OCI-LY1 (cell line): ENCODE results near the gene CHSY1.

Experiments used
- H2AFZ ChIP-seq: fragments of 200-600 bp; sonication (generic), shearing (Covaris generic); 2 replicates; pipeline ENCODE4 v1.6.0; 2014; ENCODE audit warnings: antibody characterized with exemption, mild to moderate bottlenecking, low read length
- H3F3A ChIP-seq: fragments of 200-600 bp; sonication (generic), shearing (Covaris generic); 2 replicates; pipeline ENCODE4 v1.6.0; 2014; ENCODE audit warnings: mild to moderate bottlenecking, antibody characterized with exemption, low read length, moderate library complexity; ENCODE audit not compliant: insufficient read depth
- H3K27ac ChIP-seq: fragments of 200-600 bp; sonication (generic); 2 replicates; pipeline ENCODE4 v1.5.1; 2014; ENCODE audit warnings: low read length, mixed run types, mild to moderate bottlenecking, low read depth; ENCODE audit not compliant: poor library complexity, severe bottlenecking
- H3K27me3 ChIP-seq: fragments of 200-600 bp; sonication (generic); 2 replicates; pipeline ENCODE4 v1.6.0; 2014; ENCODE audit warnings: antibody characterized with exemption, mild to moderate bottlenecking, low read length, moderate library complexity; ENCODE audit not compliant: insufficient read depth
- H3K36me3 ChIP-seq: fragments of 200-600 bp; sonication (generic); 2 replicates; pipeline ENCODE4 v1.6.1; 2014; ENCODE audit warnings: mild to moderate bottlenecking, antibody characterized with exemption, low read length, moderate library complexity, mixed read lengths; ENCODE audit not compliant: insufficient read depth
- H3K4me1 ChIP-seq: fragments of 200-600 bp; sonication (generic); 2 replicates; pipeline ENCODE4 v1.5.1; 2014; ENCODE audit warnings: mild to moderate bottlenecking, low read length, moderate library complexity; ENCODE audit not compliant: insufficient read depth, severe bottlenecking
- H3K4me2 ChIP-seq: fragments of 200-600 bp; sonication (generic), shearing (Covaris generic); 2 replicates; pipeline ENCODE4 v1.6.1; 2014; ENCODE audit warnings: low read length
- H3K4me3 ChIP-seq: fragments of 200-600 bp; sonication (generic); 2 replicates; pipeline ENCODE4 v1.5.1; 2014; ENCODE audit warnings: low read length, low read depth, mild to moderate bottlenecking, mixed read lengths; ENCODE audit not compliant: poor library complexity, severe bottlenecking
- H3K79me2 ChIP-seq: fragments of 200-600 bp; shearing (Covaris generic); 2 replicates; pipeline ENCODE4 v1.6.1; 2016; ENCODE audit warnings: mixed run types, low read length, mixed read lengths; ENCODE audit not compliant: insufficient read depth
- H3K9ac ChIP-seq: fragments of 200-600 bp; sonication (generic), shearing (Covaris generic); 2 replicates; pipeline ENCODE4 v1.6.1; 2014; ENCODE audit warnings: mild to moderate bottlenecking, low read length, mixed read lengths
- H3K9me2 ChIP-seq: fragments of 200-600 bp; sonication (generic), shearing (Covaris generic); 2 replicates; pipeline ENCODE4 v1.6.1; 2014; ENCODE audit warnings: low read depth, mild to moderate bottlenecking, low read length, mixed read lengths
- H3K9me3 ChIP-seq: fragments of 200-600 bp; shearing (Covaris generic); 2 replicates; pipeline ENCODE4 v1.6.1; 2014; ENCODE audit warnings: low read length, mixed read lengths
- H4K20me1 ChIP-seq: fragments of 200-600 bp; sonication (generic), shearing (Covaris generic); 2 replicates; pipeline ENCODE4 v1.6.0; 2016; ENCODE audit warnings: mild to moderate bottlenecking, low read length; ENCODE audit not compliant: insufficient read depth
- EZH2 ChIP-seq: fragments of 200-600 bp; sonication (generic), shearing (Covaris generic); IDR thresholded peaks from 2 replicates; pipeline ENCODE4 v1.8.0; 2017; ENCODE audit warnings: borderline replicate concordance, mixed run types, mild to moderate bottlenecking, antibody characterized with exemption, low read length, moderate library complexity, mixed read lengths
- TF ChIP-seq, protein P1 (sequence below): fragments of 200-600 bp; sonication (generic), shearing (Covaris generic); IDR thresholded peaks from 2 replicates; pipeline ENCODE4 v1.5.1; 2017; ENCODE audit warnings: mild to moderate bottlenecking, antibody characterized with exemption, low read length, moderate library complexity, mixed read lengths

CHSY1 gene

GRCh38 chr15:101286471-101287114, 34.7 kb upstream of the CHSY1 start:
- H3K9ac ChIP-seq, result no peak overlapping the region
- H3F3A ChIP-seq, result no peaks in the 10 kb centered on the region
- no peak overlapping the region for H2AFZ ChIP-seq
- no peak overlapping the region for H3K27ac ChIP-seq
- no peaks in the 10 kb centered on the region for H3K4me1 ChIP-seq
- H3K9me3 ChIP-seq, result no peaks in the 10 kb centered on the region
- H3K79me2 ChIP-seq, result peaks cover 36% of the 10 kb centered on the region
- H3K9me2 ChIP-seq, result no peaks in the 10 kb centered on the region
- TF ChIP-seq, protein P1, sequence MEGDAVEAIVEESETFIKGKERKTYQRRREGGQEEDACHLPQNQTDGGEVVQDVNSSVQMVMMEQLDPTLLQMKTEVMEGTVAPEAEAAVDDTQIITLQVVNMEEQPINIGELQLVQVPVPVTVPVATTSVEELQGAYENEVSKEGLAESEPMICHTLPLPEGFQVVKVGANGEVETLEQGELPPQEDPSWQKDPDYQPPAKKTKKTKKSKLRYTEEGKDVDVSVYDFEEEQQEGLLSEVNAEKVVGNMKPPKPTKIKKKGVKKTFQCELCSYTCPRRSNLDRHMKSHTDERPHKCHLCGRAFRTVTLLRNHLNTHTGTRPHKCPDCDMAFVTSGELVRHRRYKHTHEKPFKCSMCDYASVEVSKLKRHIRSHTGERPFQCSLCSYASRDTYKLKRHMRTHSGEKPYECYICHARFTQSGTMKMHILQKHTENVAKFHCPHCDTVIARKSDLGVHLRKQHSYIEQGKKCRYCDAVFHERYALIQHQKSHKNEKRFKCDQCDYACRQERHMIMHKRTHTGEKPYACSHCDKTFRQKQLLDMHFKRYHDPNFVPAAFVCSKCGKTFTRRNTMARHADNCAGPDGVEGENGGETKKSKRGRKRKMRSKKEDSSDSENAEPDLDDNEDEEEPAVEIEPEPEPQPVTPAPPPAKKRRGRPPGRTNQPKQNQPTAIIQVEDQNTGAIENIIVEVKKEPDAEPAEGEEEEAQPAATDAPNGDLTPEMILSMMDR, result no peak
- TF ChIP-seq EZH2, result no peak
- no peak overlapping the region for H3K4me2 ChIP-seq
- peaks cover 99% of the 10 kb centered on the region for H3K36me3 ChIP-seq
- no peak overlapping the region for H3K4me3 ChIP-seq
- H4K20me1 ChIP-seq, result 0 out of 2 replicates have a peak, but pooled peaks cover 3% of the 10 kb centered on the region
- H3K27me3 ChIP-seq, result no peaks in the 10 kb centered on the region

- Histone ChIP-seq H3K79me2 (peaks cover 15% of the 10 kb centered on the region), H3K36me3 (peaks cover 95% of the 10 kb centered on the region), H3K27me3 (no peaks in the 10 kb centered on the region), H3K4me3 (no peak overlapping the region), H4K20me1 (0 out of 2 replicates have a peak, but pooled peaks cover 3% of the 10 kb centered on the region), H2AFZ (no peak overlapping the region), H3K9me2 (no peaks in the 10 kb centered on the region), H3K4me1 (no peaks in the 10 kb centered on the region), H3K9me3 (no peaks in the 10 kb centered on the region), H3K4me2 (no peak overlapping the region), H3K9ac (no peak overlapping the region), H3K27ac (no peak overlapping the region), H3F3A (no peaks in the 10 kb centered on the region)
- TF ChIP-seq, protein P1, result no peak
- no peak for TF ChIP-seq EZH2
Observed at GRCh38 chr15:101283931-101284330, 32.1 kb upstream of the CHSY1 start.

DNA sequence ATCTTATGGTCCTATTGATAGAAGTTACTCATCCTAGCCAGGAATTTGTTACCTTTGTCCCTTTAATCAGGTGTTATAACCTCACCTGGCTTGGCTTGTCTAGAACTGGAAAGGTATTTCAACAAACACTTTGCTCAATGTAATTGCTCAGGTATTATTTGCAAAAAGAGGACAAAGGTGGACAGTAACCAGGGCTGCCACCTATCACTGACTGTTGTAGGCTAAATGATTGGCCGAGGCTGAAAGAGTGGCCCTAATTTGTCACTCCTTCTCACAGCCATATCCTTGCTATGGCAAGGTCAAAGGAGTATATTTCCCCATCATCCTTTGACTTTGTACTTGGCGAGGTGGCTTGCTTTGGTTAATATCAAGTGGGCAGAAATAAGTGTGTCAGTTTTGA, 28.2 kb upstream of the CHSY1 start:
- no peak for TF ChIP-seq EZH2
- TF ChIP-seq, protein P1, result no peak
- Histone ChIP-seq H2AFZ (no peak overlapping the region), H3K9ac (no peak overlapping the region), H3K9me2 (no peaks in the 10 kb centered on the region), H3K27ac (no peak overlapping the region), H3K27me3 (no peaks in the 10 kb centered on the region), H3K4me3 (no peak overlapping the region), H3K9me3 (no peaks in the 10 kb centered on the region), H3F3A (no peaks in the 10 kb centered on the region), H3K79me2 (peaks cover 8% of the 10 kb centered on the region; the same call in 1 of the 2 replicates), H3K4me1 (peaks cover 19% of the 10 kb centered on the region), H3K4me2 (no peak overlapping the region), H4K20me1 (no peaks in the 10 kb centered on the region), H3K36me3 (peaks cover 66% of the 10 kb centered on the region)
